A673 (cell line): ENCODE data around the gene ARPC1B.

ENCODE experiments used
- EZH2 ChIP-seq: fragments of 200-600 bp; sonication (generic); IDR thresholded peaks from 2 replicates; pipeline ENCODE4 v1.6.1; 2017; ENCODE audit warnings: borderline replicate concordance, low read depth, mild to moderate bottlenecking, mixed read lengths, antibody characterized with exemption, low read length; ENCODE audit not compliant: poor library complexity, severe bottlenecking
- TF ChIP-seq, protein P1 (sequence below): fragments of 300-800, 200-600 bp; sonication (generic); conservative IDR thresholded peaks from 2 replicates; pipeline ENCODE4 v1.5.1; 2017; ENCODE audit warnings: low read depth, mild to moderate bottlenecking, antibody characterized with exemption, low read length, moderate library complexity, mixed read lengths

DNA sequence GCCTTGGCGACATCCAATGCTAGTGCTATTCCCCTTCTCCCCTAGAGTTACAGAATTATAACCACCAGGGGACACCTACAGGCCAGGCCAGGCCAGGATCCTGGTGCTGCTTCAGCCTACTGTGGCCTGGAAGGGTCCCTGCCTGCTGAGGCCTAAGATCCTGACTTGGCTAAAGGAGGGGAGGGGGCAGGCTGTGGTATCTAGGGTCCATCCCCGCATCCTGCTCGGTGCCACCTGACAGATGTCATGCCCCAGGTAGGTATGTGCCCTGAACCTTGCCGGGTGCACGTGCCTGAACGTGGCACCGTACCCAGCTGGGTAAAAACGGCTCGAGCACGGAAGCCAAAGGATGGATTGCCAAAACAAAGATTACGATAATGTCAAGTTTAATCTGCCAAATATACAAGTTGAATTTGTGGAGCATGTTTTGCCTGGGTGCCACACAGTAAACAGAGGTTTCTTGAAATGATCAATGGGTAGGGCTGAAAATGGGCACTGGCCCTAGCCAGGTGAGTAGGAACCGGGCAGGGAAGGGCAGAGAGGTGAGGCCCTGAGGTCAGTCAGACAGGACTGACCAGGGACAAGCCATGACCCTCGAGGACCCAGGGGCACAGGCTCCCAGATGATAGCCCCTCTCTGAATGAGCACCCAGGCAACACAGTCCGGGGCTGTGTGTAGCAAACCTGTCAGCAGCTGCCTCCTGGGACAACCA, 21.2 kb downstream of the ARPC1B start:
- TF ChIP-seq, protein P1, sequence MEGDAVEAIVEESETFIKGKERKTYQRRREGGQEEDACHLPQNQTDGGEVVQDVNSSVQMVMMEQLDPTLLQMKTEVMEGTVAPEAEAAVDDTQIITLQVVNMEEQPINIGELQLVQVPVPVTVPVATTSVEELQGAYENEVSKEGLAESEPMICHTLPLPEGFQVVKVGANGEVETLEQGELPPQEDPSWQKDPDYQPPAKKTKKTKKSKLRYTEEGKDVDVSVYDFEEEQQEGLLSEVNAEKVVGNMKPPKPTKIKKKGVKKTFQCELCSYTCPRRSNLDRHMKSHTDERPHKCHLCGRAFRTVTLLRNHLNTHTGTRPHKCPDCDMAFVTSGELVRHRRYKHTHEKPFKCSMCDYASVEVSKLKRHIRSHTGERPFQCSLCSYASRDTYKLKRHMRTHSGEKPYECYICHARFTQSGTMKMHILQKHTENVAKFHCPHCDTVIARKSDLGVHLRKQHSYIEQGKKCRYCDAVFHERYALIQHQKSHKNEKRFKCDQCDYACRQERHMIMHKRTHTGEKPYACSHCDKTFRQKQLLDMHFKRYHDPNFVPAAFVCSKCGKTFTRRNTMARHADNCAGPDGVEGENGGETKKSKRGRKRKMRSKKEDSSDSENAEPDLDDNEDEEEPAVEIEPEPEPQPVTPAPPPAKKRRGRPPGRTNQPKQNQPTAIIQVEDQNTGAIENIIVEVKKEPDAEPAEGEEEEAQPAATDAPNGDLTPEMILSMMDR, result no peak
- no peak for TF ChIP-seq EZH2
